DND-41 (cell line): Measurements from ENCODE around the gene ACAD10.
A peak's percentile ranks its signal among the peaks of the same experiment; 100 is the strongest.

ENCODE experiments used
- ATAC-seq: fragments of 200-7000 bp; cut with Tn5 transposase; 3 replicates; pipeline ENCODE4 v1.9.1; 2021; ENCODE audit warnings: low read depth; ENCODE audit not compliant: insufficient read depth
- DNase-seq: peaks from one replicate; pipeline ENCODE4 v3.0.0-alpha.2; 2020
- H2AFZ ChIP-seq: 2 replicates; pipeline ENCODE4 v1.6.0; 2012; ENCODE audit warnings: low read depth, low read length
- H3K27ac ChIP-seq: 2 replicates; pipeline ENCODE4 v1.5.1; 2012; ENCODE audit warnings: low read length, inconsistent platforms
- H3K27me3 ChIP-seq: fragments of 200-600 bp; sonication (generic); 2 replicates; pipeline ENCODE4 v1.6.0; 2012; ENCODE audit warnings: low read length, mild to moderate bottlenecking, inconsistent platforms; ENCODE audit not compliant: insufficient read depth, poor library complexity
- H3K36me3 ChIP-seq: 2 replicates; pipeline ENCODE4 v1.5.1; 2012; ENCODE audit warnings: low read length, inconsistent platforms; ENCODE audit not compliant: insufficient read depth
- H3K4me1 ChIP-seq: 2 replicates; pipeline ENCODE4 v1.5.1; 2012; ENCODE audit warnings: mild to moderate bottlenecking, low read length; ENCODE audit not compliant: insufficient read depth
- H3K4me2 ChIP-seq: 2 replicates; pipeline ENCODE4 v1.6.0; 2012; ENCODE audit warnings: mild to moderate bottlenecking, moderate library complexity, low read length, inconsistent platforms; ENCODE audit not compliant: insufficient read depth
- H3K4me3 ChIP-seq, 2 experiments: fragments of 200-600 bp in 1 of 2; shearing (Covaris generic) in 1 of 2; 2 replicates each; pipeline ENCODE4 v1.5.1; 2012 to 2016; ENCODE audit warnings: inconsistent platforms in 2 of 2, low read length in 2 of 2, mild to moderate bottlenecking in 2 of 2, low read depth in 1 of 2, moderate library complexity in 1 of 2
- H3K79me2 ChIP-seq: 2 replicates; pipeline ENCODE4 v1.6.0; 2012; ENCODE audit warnings: low read length, inconsistent platforms; ENCODE audit not compliant: insufficient read depth
- H3K9ac ChIP-seq: 2 replicates; pipeline ENCODE4 v1.6.0; 2012; ENCODE audit warnings: low read depth, mild to moderate bottlenecking, inconsistent platforms, low read length, moderate library complexity
- H3K9me3 ChIP-seq: 2 replicates; pipeline ENCODE4 v1.5.1; 2012; ENCODE audit warnings: low read length, moderate library complexity, mild to moderate bottlenecking, inconsistent platforms; ENCODE audit not compliant: insufficient read depth, severe bottlenecking
- H4K20me1 ChIP-seq: 2 replicates; pipeline ENCODE4 v1.6.0; 2012; ENCODE audit warnings: low read length; ENCODE audit not compliant: insufficient read depth
- CTCF ChIP-seq: IDR thresholded peaks from 2 replicates; pipeline ENCODE4 v1.5.1; 2012; ENCODE audit warnings: borderline replicate concordance, low read length, moderate library complexity, mild to moderate bottlenecking; ENCODE audit not compliant: poor library complexity, severe bottlenecking; ENCODE audit errors: extremely low read depth
- EZH2 ChIP-seq: IDR thresholded peaks from 3 replicates; pipeline ENCODE4 v1.6.1; 2012; ENCODE audit warnings: borderline replicate concordance, low read depth, mild to moderate bottlenecking, moderate library complexity, low read length, inconsistent platforms; ENCODE audit not compliant: severe bottlenecking

Gene ACAD10

GRCh38 chr12:111788178-111788654, 102.4 kb downstream of the ACAD10 start:
- ATAC-seq: no peak

DNA sequence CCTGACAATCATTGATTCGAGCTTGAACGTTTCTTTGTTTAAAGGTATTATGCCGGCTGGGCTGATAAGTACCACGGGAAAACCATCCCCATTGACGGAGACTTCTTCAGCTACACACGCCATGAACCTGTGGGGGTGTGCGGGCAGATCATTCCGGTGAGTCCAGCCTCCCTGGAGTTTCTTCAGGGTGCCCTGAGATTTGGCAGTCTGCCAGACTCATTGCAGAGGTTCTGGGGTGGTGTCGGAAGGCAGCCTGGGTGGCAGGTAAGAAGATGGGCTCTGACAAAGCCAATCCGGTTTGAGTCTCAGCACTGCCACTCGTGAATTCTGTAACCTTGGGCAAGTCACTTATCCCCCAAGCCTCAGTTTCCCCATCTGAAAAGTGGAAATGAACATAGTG, 103.9 kb downstream of the ACAD10 start:
- Histone ChIP-seq H3K27ac (no peak overlapping the region), H2AFZ (no peak overlapping the region), H3K9ac (no peak overlapping the region), H3K27me3 (no peaks in the 10 kb centered on the region), H3K36me3 (no peaks in the 10 kb centered on the region), H3K79me2 (no peaks in the 10 kb centered on the region), H3K4me2 (no peak overlapping the region), H3K4me3 (no peak overlapping the region), H3K9me3 (no peaks in the 10 kb centered on the region), H4K20me1 (no peaks in the 10 kb centered on the region), H3K4me1 (no peaks in the 10 kb centered on the region)
- ATAC-seq: no peak
- no peak for DNase-seq
- TF ChIP-seq CTCF: no peak
- no peak for TF ChIP-seq EZH2

More at GRCh38 chr12:111788178-111788654, 102.4 kb downstream of the ACAD10 start:
- Histone ChIP-seq H2AFZ (no peak overlapping the region), H3K4me1 (no peaks in the 10 kb centered on the region), H3K4me3 (no peak overlapping the region), H4K20me1 (no peaks in the 10 kb centered on the region), H3K9me3 (no peaks in the 10 kb centered on the region), H3K27me3 (no peaks in the 10 kb centered on the region), H3K27ac (no peak overlapping the region), H3K79me2 (no peaks in the 10 kb centered on the region), H3K9ac (no peak overlapping the region), H3K36me3 (no peaks in the 10 kb centered on the region), H3K4me2 (no peak overlapping the region)
- no peak for DNase-seq
- no peak for TF ChIP-seq EZH2
- TF ChIP-seq CTCF: peak; percentile 28

DNA sequence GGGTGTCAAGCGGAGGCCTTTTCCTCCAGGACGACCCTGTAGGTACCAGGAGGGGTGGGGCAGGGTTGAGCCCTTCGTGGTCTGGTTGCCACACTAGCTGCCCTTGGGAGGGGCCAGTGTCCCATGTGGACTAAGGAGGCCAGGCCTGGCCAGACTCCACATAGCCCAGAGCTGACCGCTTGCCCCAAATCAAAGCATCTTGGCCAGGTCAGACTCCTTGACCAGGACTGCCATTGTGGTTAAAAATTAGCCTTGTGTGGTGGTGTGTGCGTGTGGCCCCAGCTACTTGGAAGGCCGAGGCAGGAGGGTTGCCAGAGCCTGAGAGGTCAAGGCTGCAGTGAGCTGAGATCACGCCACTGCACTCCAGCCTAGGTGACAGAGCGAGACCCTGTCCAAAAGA, 105.7 kb downstream of the ACAD10 start:
- TF ChIP-seq CTCF (no peak), EZH2 (no peak)
- no peaks in the 10 kb centered on the region for H3K4me1 ChIP-seq
- no peak for DNase-seq
- no peak overlapping the region for H3K4me2 ChIP-seq
- no peaks in the 10 kb centered on the region for H4K20me1 ChIP-seq
- H3K9ac ChIP-seq: no peak overlapping the region
- no peaks in the 10 kb centered on the region for H3K27me3 ChIP-seq
- no peak overlapping the region for H2AFZ ChIP-seq
- ATAC-seq: no peak
- no peaks in the 10 kb centered on the region for H3K36me3 ChIP-seq
- H3K4me3 ChIP-seq: no peak overlapping the region
- no peaks in the 10 kb centered on the region for H3K79me2 ChIP-seq
- no peak overlapping the region for H3K27ac ChIP-seq
- H3K9me3 ChIP-seq: no peaks in the 10 kb centered on the region
